Measurements from ENCODE around the gene EIF2S1. TPM values are rescaled to one million over a fixed set of nuclear protein-coding genes. Genes with fewer than 3 reads are reported as not detected.

Gene EIF2S1
- total RNA-seq, 1 experiment from 2014 or later: 407 TPM

- in situ Hi-C loops (cut with HindIII; ENCODE audit: low sequenced_read_pairs): no loop called here
- DNase-seq (ENCODE audit: low spot score): peak; percentile 93
These were observed 67.0 kb downstream of the EIF2S1 start for GRCh38 chr14:67426983-67427606.

GRCh38 chr14:67428501-67429031 is 68.4 kb downstream of the EIF2S1 start:
- in situ Hi-C loops (cut with HindIII; ENCODE audit: low sequenced_read_pairs): no loop called here
- no peak for DNase-seq (ENCODE audit: low spot score)

GRCh38 chr14:67429510-67430205 is 69.5 kb downstream of the EIF2S1 start:
- in situ Hi-C loops (cut with HindIII; ENCODE audit: low sequenced_read_pairs): no loop called here
- no peak for DNase-seq (ENCODE audit: low spot score)

- no peak for DNase-seq (ENCODE audit: low spot score)
- in situ Hi-C loops (cut with HindIII; ENCODE audit: low sequenced_read_pairs): no loop called here
These were observed 72.0 kb downstream of the EIF2S1 start for GRCh38 chr14:67432050-67432564.

GRCh38 chr14:67435603-67436002 is 75.5 kb downstream of the EIF2S1 start:
- in situ Hi-C loops (cut with HindIII; ENCODE audit: low sequenced_read_pairs): no loop called here

More at GRCh38 chr14:67435603-67436002, 75.5 kb downstream of the EIF2S1 start:
- no peak for DNase-seq (ENCODE audit: low spot score)

Other genes with a start within 250 kb of the EIF2S1 start
- gene GARIN2, start 170.9 kb upstream of the EIF2S1 start, total RNA-seq (2014; rRNA removed; shearing (Covaris generic)): not detected in 2 replicates
- 10.2 and 35.5 TPM in 2 replicates for gene PALS1, start 118.9 kb upstream of the EIF2S1 start, total RNA-seq (2014; rRNA removed; shearing (Covaris generic))
- gene ATP6V1D, start 524 bp upstream of the EIF2S1 start, total RNA-seq (2014; rRNA removed; shearing (Covaris generic)): 158 and 168 TPM in 2 replicates
- 0.80 and 1.3 TPM in 2 replicates for gene PLEK2, start 51.8 kb downstream of the EIF2S1 start, total RNA-seq (2014; rRNA removed; shearing (Covaris generic))
- gene TMEM229B, start 128.4 kb downstream of the EIF2S1 start, total RNA-seq (2014; rRNA removed; shearing (Covaris generic)): 0.18 and 0.41 TPM in 2 replicates
- gene PLEKHH1, start 173.0 kb downstream of the EIF2S1 start, total RNA-seq (2014; rRNA removed; shearing (Covaris generic)): 4.8 and 8.6 TPM in 2 replicates
- 41.4 and 51.4 TPM in 2 replicates for gene PIGH, start 239.9 kb downstream of the EIF2S1 start, total RNA-seq (2014; rRNA removed; shearing (Covaris generic))

Measured in G401 (cell line).